ENCODE measurements around the gene EXT2.

Gene EXT2

DNA sequence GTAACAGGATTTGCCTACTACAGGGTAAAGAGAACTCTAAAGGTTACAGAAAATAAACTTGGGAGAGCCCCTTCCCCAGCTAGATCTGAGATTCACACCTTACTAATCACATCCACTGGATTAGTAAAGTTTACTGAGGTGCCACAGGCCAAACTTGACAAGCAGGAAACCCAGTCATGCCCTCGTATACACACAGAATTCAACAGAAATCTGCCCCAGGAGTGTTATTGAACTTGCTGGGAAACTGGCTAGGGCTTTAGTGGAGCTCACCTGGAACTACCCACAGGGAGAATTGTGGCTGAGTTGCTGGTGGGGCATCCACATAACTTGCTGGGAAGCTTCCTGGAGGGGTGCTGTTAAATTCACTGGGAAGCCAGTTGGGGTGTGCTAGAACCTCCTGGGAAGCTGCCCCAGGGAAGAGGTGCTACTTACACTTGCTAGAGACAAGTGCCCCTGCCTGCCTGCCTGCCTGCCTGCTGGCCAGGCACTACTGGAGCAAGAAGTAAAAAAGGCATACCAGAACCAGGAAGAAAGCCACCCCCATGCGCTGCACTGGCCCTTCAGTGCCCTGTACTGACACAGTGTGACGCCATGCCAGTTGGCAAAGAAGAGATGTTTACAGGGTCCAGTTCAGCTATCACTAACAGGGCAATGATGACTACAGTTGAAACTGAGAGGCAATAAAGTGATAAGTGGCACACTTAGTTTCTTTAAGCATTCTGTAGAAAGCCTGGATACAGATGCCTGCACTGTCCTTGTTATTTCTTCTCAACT lies 108.0 kb downstream of the EXT2 start:
- DNase-seq (ENCODE audit: low spot score), result no peak

DNA sequence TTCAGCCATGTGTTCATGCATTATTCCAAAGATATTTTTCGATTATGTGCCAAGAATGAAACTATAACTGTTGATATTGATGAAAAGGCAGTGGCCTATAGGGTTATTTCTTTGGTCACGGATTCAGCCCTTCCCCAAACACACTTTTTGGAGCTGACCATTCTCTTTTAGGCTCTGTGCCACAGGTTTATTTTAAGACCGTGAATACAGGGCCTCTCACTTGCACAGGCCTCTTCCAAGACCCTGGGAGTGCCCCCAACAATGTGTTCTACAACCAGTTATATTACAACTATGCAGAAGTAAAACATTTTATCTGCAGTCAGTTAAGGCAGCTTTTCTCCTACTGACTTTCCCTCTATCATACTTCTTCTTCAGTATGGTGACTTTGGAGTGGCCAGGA lies 109.9 kb downstream of the EXT2 start:
- no peak for DNase-seq (ENCODE audit: low spot score)

DNA sequence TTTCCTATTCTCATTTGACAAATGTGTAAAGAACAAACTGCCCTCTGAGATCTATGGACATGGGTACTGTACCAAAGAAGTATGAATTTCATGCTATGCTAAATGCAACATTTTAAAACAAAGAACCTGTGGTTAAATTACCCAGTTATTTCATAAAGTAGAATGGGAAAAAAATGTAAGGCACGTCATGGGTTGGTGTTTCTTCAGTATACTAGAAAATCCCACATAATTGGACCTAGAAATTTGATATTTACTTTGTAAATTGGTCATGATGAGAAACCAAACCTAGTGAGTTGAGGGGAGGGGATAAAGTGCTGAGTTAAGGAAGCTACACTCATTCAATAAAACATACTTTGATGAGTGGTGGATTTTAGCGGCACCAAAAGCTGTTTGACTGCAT lies 110.4 kb downstream of the EXT2 start:
- no peak for DNase-seq (ENCODE audit: low spot score)

DNA sequence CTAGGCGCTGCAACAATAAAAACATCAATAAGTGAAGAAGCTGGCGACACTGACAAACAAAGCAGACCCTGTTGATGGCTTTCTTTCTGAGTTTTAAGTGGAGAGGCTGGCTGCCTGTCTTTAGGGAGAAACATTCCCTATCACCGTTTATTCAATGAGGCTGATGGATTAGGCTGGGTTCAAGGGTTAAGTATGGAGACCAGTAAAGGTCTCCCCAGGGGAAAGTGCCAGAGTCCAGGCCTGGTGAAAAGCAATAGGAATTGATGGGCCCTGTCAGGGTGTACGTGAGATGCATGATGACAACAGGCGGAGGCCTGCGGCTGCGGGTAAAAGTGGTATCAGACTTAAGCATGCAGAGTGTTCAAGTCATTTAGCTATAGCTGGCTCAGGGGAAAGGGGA lies 111.8 kb downstream of the EXT2 start:
- no peak for DNase-seq (ENCODE audit: low spot score)

DNA sequence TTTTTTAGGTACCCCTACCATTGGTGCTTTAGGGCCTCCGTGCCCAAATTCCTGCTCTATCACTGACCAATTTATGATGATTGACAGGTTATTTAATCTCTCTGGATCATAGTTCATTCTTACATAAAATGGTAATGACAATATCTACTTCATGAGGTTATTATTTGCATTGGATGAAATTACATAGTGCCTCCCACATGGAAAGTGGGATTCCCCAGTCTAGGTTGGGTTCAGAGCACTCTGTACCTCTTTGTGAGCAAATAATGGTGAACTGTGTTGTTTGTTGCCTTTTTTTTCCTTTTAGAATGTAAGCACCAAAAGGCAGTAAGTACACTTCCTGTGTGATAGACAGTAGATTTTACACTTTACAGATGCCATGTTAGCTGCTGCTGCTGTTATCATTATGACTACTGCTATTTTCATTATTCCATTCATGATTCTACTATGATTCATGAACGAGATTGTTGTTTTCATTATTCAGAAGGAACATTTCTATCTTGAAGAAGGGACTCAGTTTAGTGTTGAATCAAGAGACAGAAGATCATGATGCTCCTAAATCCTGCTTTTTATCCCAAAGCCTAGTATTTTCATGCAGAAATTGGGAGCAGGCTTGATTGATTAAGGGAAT lies 113.6 kb downstream of the EXT2 start:
- DNase-seq (ENCODE audit: low spot score), result no peak

DNA sequence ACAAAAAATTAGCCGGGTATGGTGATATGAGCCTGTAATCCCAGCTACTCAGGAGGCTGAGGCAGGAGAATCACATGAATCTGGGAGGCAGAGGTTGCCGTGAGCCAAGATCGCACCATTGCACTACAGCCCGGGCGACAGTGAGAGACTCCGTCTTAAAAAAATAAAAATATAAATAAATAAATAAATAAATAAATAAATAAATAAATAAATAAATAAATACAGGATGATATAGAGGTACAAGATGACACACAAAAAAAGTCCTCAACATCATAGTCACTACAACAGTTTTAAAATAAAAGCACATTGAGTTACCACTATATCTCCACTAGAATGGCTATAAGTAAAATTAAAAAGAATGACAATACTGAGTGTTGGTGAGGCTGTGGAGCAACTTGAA lies 116.7 kb downstream of the EXT2 start:
- DNase-seq (ENCODE audit: low spot score), result no peak

DNA sequence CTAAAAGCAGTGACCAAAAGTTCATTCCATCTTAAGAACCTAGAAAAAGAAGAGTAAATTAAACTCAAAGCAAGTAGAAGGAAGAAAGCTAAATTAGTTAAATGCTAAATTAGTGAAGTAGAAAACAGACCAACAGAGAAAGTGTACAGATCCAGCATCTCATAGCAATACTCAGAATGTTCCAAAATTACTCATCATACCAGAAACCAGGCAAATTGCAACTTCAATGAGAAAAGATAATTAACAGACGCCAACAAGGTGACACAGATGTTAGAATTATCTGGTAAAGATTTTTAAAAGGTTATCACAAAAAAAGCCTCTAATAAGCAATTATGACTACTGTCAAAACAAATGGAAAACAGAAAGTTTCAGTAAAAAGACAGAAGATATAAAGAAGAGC lies 117.7 kb downstream of the EXT2 start:
- no peak for DNase-seq (ENCODE audit: low spot score)

DNA sequence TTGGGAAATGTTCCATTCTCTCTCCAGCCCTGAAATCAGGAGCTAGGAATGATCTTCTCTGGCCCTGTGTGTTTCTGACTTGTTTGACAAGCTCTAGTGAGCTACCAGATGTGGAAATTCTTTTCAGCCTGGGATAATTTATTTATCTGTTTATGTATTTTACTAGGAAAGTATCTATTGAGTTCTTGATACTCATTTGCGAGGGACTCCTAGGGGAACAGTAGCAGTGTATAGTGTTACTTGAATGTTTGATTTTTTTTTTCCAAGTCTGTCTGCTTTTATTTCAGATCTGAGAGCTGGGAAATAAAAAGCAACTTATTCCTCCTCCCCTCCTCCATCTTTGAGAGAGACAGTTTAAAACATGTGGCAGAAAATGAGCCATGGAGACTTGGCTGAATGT lies 122.0 kb downstream of the EXT2 start:
- no peak for DNase-seq (ENCODE audit: low spot score)

DNA sequence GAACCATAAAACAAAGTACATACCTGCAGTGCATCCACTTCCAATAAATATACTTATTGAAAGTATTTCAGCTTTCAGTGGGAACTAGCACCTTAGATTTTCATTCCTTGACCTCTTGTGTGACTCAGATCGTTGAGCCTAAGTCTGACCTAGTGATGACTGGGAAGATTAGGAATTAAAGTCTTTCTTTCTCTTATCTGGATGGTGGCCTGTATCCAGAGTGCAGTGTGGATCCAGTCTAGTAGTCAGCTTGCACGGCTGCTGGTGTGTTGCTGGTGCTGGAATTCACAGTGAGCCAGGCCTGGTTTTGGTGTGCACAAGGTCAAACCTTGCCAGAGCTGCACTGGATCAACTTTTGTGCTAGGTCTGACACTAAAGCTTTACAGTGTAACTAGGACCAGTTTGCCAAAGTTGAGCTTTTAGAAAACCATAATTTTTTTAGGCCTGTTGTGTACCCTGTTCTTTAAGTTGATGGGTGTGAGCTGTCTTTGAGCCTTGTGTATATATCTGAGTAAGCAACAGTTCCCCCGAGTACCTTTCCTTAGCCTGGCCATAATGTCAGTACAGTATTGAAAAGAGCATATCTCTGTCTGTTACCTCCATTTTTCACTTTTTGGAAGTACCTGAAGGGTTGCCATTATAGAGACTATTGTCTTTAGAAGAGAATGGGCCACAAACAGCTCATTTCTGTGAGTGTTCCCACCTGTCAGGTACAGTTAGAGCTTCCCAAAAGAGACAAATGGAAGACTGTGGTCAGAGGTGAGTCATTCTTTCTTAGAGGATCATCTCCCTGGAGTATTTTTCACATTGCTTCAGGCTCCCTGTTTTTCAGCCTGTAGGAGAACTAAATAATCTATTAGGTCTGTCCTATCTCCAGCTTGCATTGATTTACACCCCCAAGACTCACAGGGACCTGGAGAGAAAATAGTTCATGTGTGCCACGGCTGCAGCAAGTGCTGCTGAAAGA lies 124.6 kb downstream of the EXT2 start:
- no peak for DNase-seq (ENCODE audit: low spot score)

DNA sequence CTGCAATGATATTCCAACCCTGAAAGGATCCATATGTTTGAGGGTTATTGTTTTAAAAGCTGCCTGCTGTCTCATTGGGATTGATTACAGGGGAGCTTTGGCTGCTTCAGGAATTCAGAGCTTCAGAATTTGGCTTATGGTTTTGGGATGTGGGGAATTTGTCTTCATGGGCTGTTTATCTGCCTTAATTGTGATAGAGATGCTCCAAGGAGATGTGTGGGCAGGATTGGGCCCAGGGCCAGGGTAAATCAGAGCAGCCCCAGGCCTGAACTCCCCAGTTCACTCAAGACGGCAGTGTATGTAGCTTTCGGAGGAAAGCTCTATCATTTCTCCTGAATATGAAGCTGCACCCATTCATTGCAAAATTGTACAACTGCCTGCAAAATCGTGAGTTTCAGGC lies 126.0 kb downstream of the EXT2 start:
- DNase-seq (ENCODE audit: low spot score), result no peak

DNA sequence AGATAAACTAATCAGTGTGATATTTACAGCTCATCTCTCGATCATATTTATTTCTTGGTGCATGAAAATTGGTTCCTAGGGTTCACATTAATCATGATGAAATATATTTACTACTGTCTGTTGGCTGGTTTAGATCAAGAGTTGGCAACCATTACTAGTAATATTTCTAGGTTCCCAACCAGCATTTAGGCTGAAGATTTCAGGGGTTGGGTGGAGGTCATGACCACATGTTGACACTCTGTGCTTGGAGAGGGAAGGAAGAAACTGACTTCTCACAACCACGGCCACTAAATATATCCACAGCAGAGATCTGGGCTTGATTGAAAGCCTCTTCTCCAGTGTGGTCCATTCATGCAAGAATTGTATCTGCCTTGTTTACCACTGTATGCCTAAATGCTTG lies 126.5 kb downstream of the EXT2 start:
- no peak for DNase-seq (ENCODE audit: low spot score)

DNA sequence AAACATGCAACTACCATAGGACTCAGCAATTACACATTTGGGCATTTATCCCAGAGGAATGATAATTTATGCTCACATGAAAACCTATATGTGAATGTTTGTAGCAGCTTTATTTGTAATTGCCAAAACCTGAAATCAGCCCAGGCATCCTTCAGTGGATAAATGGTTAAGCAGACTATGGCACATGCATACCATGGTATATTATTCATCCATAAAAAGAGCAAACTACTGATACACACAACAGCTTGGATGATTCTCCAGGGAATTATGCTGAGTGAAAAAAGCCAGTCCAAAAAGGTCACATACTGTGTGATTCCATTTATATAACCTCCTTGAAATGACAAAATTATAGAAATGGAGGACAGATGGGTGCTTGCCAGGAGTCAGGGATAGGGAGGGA lies 127.8 kb downstream of the EXT2 start:
- DNase-seq (ENCODE audit: low spot score), result no peak

DNA sequence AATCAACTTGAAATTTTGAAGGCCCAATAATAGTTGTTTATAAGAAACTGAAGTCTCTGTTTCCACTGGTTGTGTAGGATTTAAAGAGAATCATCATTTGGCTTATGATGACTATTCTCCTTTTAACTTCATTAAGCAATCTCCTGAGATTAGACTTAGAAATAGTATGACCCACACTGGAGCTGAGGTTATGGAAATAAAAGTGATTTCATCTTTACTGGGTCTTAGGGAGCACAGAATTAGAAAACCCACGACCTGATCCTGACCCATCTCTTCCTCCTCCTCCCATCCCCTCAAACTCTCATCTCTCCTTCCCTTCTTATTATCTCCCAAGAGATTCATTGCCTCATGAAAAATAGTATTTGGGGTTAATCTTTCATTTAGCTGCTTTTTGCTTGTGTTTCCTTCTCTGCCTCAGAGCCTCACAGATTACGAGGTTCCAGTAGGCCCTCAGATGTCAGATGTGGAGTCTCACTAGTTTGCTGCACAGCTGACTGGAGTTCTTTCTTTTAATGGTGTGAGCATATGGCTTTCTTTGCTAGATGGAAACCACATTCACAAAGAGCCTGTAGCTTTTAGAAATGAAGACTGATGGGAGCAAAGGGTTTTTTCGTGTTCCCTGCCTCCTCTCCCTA lies 129.5 kb downstream of the EXT2 start:
- DNase-seq (ENCODE audit: low spot score), result no peak

DNA sequence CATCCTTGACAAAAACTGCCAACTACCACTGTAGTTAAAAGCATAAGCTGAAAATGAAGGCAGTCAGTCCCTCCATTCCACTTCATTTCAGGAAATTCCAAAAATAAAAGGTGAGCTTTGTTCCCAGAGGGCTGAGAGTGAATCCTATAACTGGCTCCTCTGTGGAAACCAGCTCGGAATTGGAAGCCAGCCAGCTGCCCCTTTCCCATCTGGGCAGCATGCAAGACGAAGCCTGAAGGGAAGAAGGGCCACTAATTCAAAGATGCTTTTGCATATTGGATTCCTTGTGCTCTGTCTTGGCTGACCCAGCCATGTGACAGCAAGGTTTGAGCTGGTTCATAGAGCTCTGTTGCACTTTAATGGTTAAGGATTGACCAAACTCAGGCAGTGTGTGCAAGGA lies 131.0 kb downstream of the EXT2 start:
- DNase-seq (ENCODE audit: low spot score), result no peak

DNA sequence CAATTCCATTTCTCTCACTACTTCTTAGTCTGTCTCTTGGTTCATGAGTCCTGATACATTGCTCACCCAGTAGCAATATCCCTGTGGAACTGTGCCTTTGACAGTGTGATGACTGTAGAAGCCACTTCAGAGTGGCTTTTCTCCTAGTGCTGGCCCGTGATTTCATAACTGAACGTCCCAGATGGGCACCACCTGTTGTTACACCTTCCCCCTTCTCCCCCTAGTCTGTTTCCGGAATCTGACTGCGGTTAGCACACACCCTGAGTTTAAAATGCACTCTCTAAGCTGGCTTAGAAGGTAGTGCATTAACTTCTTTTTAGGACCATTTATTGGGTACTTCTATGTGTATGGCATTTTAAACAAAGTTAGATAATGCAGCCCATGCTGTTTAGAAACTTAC lies 131.5 kb downstream of the EXT2 start:
- DNase-seq (ENCODE audit: low spot score), result no peak

DNA sequence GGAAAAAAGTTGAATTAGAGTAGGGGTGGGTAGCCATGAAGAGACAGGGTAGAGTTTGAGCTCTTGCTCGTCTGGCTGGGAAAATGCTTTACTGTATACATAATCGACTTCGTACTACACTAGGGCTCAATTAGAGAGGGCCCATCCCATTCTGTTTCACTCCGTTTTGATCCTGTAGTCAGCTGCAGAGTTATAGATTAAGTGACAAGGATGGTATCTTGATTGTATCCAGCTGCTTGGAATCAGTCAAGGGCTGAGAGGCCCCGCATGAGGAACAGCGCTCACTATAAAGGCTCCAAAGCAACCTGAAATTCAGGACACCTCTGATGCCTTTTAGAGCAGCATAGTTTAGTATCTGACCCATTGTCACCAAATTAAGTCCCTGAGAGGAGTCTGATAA lies 132.9 kb downstream of the EXT2 start:
- no peak for DNase-seq (ENCODE audit: low spot score)

DNA sequence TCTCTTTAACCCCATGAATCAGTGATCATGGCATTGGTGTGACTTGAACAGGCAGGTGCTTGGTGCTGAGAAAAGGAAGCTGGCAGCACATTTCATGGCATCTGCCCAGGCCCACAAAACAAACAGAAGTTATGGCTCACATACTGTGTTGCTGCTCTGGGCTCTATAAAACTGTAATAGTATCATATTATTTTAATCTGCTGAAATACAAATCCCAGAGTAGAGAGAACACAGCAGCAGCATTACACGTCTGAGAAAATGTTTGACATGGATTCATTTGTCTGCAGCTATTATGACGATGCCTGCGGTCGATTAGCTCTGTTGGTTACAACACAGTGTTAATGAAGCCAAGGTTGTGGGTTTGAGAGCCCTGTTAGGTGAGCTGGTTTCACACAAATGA lies 133.6 kb downstream of the EXT2 start:
- no peak for DNase-seq (ENCODE audit: low spot score)

DNA sequence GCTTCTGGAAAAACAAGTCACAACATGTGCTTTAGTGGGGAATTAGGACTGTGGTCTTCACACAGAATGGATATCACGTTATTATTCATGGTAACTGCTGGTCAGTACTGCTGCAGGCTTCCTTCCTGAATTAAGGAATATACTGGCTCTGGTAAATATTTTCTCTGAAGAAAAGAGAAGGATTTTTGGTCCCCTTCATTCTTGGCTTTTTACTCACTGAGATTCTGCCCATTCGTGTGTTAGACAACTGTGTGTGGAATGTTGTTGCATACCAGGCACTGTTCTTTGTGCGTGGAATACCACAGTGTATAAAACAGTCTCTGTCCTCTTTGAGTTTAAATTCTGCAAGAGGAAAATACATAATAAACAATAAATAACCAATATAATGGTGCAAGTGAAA lies 134.1 kb downstream of the EXT2 start:
- no peak for DNase-seq (ENCODE audit: low spot score)

DNA sequence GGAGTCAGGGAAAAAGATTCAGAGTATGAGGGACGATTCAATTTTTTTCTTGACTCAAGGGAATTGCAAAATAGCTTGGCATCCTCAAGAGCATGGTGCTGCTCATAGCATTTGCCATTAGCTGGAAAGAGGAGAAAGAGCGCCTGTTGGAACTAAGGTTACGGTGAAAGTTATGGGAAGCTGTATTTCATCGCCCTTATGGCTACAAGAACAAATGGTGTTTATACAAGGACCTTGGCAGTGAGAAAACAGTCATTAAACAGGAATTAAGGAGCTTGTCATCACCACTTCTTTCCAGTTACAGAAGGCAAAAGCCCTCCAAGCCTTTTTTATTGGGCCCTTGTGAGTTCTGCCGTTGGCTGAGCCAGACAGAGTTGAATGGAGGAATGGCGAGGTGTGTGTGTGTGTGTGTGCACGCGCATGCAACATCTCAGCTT lies 140.3 kb downstream of the EXT2 start:
- no peak for DNase-seq (ENCODE audit: low spot score)

DNA sequence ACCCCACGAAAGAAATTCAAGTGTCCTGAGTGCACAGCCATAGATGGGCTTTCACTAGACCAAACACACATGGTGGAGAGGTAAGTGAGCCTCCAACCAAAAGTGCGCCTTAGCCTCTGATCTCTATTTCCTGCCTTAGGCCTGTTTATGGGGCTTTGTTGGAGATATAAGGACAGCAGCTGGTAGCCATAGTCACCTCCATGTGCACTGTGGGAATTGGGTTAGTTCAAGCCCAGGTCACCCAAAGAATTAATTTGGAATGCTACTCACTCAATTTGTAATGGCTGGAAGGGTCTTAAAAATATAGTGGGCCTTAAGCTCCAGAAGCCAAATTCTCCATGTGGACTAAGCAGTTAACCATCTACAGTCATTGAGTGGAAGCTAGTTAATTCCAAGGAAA lies 140.8 kb downstream of the EXT2 start:
- DNase-seq (ENCODE audit: low spot score), result no peak

DNA sequence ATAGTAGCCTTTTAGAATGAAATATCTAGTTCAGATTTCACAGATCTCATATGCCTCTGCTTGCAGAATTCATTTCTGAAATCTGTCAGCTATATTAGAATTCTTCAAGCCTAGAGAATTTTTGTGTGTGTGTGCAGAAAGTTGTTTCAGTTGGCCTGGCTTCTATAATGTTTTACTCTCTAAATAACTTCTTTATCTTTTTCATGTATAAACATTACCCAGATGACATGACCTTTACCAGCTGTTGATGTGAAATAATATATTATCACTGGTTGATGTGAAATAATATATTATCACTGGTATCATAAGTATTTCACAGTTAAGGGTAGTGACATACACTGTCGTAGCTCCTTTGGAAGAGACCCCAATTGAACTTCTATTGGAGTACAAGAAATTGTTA lies 141.7 kb downstream of the EXT2 start:
- DNase-seq (ENCODE audit: low spot score), result no peak

DNA sequence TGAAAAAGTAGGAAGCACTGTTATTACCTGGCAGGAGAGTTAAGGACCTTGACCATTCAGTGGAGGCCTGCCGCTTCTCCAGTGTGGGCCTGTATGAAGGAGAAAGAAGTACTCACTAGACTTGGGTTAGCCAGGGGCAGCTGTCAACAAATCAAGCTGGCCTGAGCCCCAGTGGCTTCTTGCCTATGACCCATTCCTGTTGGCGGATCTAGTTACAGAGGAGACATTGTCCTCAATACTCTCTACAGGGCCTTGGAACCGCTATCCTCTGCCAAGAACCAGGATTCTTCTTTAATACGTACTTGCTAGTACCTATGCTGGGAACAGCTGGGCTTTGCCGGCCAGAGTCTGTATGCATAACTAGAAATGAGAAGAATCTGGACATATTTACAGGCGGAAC lies 146.4 kb downstream of the EXT2 start:
- peak; percentile 17 for DNase-seq (ENCODE audit: low spot score)
